ENCODE data around the gene CDH4. TPM values are rescaled to one million over a fixed set of nuclear protein-coding genes. Genes with fewer than 3 reads are reported as not detected.

The CDH4 gene
- total and polyA plus RNA-seq, 2 donors (not counting 3 experiments of a cell fraction or from before 2014, with no cell fraction given), result 0.17 to 0.51 TPM

DNA sequence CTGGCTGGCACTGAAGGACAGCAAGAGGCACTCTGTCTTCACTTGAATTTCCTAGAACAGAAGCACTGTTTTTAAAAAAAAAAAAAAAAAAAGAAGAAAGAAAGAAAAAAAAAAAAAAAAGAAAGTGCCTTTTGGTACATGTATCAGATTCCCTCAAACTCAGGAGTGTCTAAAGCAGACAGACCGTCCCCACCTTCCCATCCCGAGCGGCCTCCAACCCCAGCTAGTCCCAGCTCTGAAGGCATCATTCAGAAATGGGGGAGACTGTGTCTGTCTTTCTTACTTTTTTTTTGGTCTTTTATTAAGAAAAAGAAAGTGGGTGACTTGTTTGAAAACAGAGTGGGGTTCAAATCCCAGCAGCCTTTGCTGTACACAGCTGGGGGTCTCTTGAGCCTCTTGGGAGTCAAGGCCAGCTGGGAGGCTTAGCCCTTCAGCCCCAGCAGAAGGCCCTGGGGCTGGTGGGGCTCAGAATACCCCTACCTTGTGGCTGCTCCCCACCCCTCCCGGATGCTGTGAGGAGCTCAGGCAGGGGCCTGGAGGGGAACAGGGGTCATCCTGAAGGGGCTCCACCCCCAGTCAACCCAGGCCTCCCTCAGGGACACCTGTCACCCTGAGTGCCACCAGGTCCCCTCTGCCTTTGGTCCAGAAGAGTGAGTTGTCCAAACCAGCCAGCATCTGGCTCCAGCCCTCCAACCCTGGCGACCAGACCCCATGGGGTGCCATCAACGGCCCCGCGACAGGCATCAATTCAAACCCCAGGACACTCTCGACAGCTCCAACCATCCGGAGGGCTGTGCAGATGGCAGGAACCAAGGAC lies 685.3 kb downstream of the CDH4 start:
- FAIRE-seq (no peak), DNase-seq (ENCODE audit: low read depth, low spot score) (no peak)
- CTCF ChIA-PET, result no interaction called here
- TF ChIP-seq, protein P1, sequence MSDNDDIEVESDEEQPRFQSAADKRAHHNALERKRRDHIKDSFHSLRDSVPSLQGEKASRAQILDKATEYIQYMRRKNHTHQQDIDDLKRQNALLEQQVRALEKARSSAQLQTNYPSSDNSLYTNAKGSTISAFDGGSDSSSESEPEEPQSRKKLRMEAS (IDR thresholded peaks at IDR 0.05; ENCODE audit: insufficient read depth, insufficient read length), result no peak
- TF ChIP-seq EZH2 (IDR thresholded peaks at IDR 0.05; ENCODE audit: borderline replicate concordance, low read depth, low read length, severe bottlenecking), result no peak
- TF ChIP-seq, protein P2, sequence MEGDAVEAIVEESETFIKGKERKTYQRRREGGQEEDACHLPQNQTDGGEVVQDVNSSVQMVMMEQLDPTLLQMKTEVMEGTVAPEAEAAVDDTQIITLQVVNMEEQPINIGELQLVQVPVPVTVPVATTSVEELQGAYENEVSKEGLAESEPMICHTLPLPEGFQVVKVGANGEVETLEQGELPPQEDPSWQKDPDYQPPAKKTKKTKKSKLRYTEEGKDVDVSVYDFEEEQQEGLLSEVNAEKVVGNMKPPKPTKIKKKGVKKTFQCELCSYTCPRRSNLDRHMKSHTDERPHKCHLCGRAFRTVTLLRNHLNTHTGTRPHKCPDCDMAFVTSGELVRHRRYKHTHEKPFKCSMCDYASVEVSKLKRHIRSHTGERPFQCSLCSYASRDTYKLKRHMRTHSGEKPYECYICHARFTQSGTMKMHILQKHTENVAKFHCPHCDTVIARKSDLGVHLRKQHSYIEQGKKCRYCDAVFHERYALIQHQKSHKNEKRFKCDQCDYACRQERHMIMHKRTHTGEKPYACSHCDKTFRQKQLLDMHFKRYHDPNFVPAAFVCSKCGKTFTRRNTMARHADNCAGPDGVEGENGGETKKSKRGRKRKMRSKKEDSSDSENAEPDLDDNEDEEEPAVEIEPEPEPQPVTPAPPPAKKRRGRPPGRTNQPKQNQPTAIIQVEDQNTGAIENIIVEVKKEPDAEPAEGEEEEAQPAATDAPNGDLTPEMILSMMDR (IDR thresholded peaks at IDR 0.05; ENCODE audit: extremely low read depth in 1 of 2, insufficient read depth in 1 of 2, low read depth in 1 of 2, low read length in 2 of 2), result no peak
- Histone ChIP-seq H3K4me3 (replicated peaks in 1 of 3; ENCODE audit: insufficient read depth in 1 of 3, low read depth in 1 of 3, low read length in 3 of 3) (no peak overlapping the region), H2AFZ (ENCODE audit: low read depth, low read length) (no peak overlapping the region), H4K20me1 (replicated peaks; ENCODE audit: control insufficient read depth, extremely low read depth, insufficient read depth, low read length) (no peaks in the 10 kb centered on the region), H3K4me1 (ENCODE audit: control insufficient read depth, extremely low read depth, insufficient read depth, low read length) (no peaks in the 10 kb centered on the region), H3K9ac (replicated peaks; ENCODE audit: extremely low read depth, insufficient read depth, low read length) (no peak overlapping the region), H3K9me1 (replicated peaks; ENCODE audit: control insufficient read depth, extremely low read depth, insufficient read depth, low read length) (no peaks in the 10 kb centered on the region), H3K4me2 (ENCODE audit: insufficient read depth, low read length) (no peak overlapping the region), H3K27ac (ENCODE audit: insufficient read depth, low read depth, low read length) (no peak overlapping the region), H3K9me3 (replicated peaks; ENCODE audit: control insufficient read depth, insufficient read depth, low read length) (no peaks in the 10 kb centered on the region), H3K79me2 (ENCODE audit: control insufficient read depth, insufficient read depth, low read length) (no peaks in the 10 kb centered on the region), H3K36me3 (ENCODE audit: control insufficient read depth in 2 of 2, extremely low read depth in 1 of 2, insufficient read depth in 2 of 2, low read length in 2 of 2) (no peaks in the 10 kb centered on the region), H3K27me3 (ENCODE audit: control insufficient read depth in 2 of 2, insufficient read depth in 2 of 2, low read length in 2 of 2) (no peaks in the 10 kb centered on the region)
- POLR2A ChIA-PET, result no interaction called here
- dilution Hi-C loops (cut with MboI; ENCODE audit: extremely low pct_ligation_motif_present, low sequenced_read_pairs) (no loop called here), intact Hi-C loops (cut with micrococcal nuclease) (no loop called here)
- BruUV-seq (replicated peaks), result no TSS peak

Data from endothelial cell of umbilical vein (primary cell).